IMR-90 (cell line): Measurements from ENCODE around the gene EPB41L1.

Experiments
- BHLHE40 ChIP-seq: fragments of 150-350 bp; IDR thresholded peaks from 2 replicates; pipeline ENCODE4 v1.6.1; 2016; ENCODE audit warnings: mild to moderate bottlenecking, low read depth, low read length
- CEBPB ChIP-seq: IDR thresholded peaks from 2 replicates; pipeline ENCODE4 v1.6.1; 2012; ENCODE audit warnings: low read depth, low read length, improper control_type of control experiment
- CHD1 ChIP-seq: IDR thresholded peaks from 2 replicates; pipeline ENCODE4 v1.6.1; 2012; ENCODE audit warnings: low read depth, low read length, improper control_type of control experiment
- MAFK ChIP-seq: IDR thresholded peaks from 2 replicates; pipeline ENCODE4 v1.6.1; 2012; ENCODE audit warnings: low read depth, low read length, improper control_type of control experiment
- MAZ ChIP-seq: IDR thresholded peaks from 2 replicates; pipeline ENCODE4 v1.6.1; 2012; ENCODE audit warnings: low read depth, mild to moderate bottlenecking, low read length, improper control_type of control experiment, moderate library complexity, borderline replicate concordance
- NFE2L2 ChIP-seq: fragments of 150-350 bp; IDR thresholded peaks from 2 replicates; pipeline ENCODE4 v1.6.1; 2016; ENCODE audit warnings: low read depth, mild to moderate bottlenecking, low read length
- POLR2A ChIP-seq: IDR thresholded peaks from 2 replicates; pipeline ENCODE4 v1.6.1; 2012; ENCODE audit warnings: mild to moderate bottlenecking, low read depth, low read length
- RAD21 ChIP-seq: IDR thresholded peaks from 2 replicates; pipeline ENCODE4 v1.6.1; 2012; ENCODE audit warnings: low read length, improper control_type of control experiment
- SMC3 ChIP-seq: fragments of 150-350 bp; IDR thresholded peaks from 2 replicates; pipeline ENCODE4 v1.6.1; 2016; ENCODE audit warnings: low read depth, mild to moderate bottlenecking, antibody characterized with exemption, low read length, moderate library complexity
- TF ChIP-seq, protein P1 (sequence below): conservative IDR thresholded peaks from 2 replicates; pipeline ENCODE4 v1.5.1; 2012; ENCODE audit warnings: mild to moderate bottlenecking, low read depth, low read length, improper control_type of control experiment

DNA sequence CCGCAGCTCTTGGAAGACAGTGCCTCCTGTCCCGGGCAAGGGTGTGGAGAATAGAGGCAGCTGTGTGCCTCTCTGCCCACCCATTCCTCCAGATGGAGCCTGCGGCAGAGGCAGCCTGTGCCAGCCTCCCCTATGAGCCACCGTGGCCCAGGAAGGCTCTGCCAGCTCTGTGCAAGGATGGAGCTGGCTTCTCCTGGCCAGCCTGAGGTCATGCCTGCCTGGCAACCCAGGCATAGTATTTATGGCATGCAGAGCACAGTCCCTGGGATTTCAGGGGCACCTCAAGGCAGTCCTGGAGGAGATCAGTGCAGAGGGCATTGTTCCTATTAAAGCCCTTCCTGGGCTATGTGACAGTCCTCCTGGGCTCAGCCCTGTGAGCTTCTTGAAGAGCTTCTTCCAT lies 1.5 kb downstream of the EPB41L1 start:
- TF ChIP-seq, protein P1, sequence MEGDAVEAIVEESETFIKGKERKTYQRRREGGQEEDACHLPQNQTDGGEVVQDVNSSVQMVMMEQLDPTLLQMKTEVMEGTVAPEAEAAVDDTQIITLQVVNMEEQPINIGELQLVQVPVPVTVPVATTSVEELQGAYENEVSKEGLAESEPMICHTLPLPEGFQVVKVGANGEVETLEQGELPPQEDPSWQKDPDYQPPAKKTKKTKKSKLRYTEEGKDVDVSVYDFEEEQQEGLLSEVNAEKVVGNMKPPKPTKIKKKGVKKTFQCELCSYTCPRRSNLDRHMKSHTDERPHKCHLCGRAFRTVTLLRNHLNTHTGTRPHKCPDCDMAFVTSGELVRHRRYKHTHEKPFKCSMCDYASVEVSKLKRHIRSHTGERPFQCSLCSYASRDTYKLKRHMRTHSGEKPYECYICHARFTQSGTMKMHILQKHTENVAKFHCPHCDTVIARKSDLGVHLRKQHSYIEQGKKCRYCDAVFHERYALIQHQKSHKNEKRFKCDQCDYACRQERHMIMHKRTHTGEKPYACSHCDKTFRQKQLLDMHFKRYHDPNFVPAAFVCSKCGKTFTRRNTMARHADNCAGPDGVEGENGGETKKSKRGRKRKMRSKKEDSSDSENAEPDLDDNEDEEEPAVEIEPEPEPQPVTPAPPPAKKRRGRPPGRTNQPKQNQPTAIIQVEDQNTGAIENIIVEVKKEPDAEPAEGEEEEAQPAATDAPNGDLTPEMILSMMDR = no peak
- TF ChIP-seq SMC3 (no peak), RAD21 (no peak), MAFK (no peak), MAZ (no peak), NFE2L2 (no peak), CEBPB (no peak), BHLHE40 (no peak), POLR2A (no peak), CHD1 (no peak)
